GM18517 (cell line): ENCODE measurements around the gene MMEL1.
"Not testable (repeated sequence)": the region's sequence is repeated elsewhere in the genome, so short reads cannot be mapped to it uniquely, and the experiment has no call there.

Source experiments
- ATAC-seq: cut with Tn5 transposase; IDR thresholded peaks from one replicate; pipeline ENCODE4 v1.9.1; 2021; ENCODE audit warnings: mild to moderate bottlenecking, moderate library complexity; ENCODE audit not compliant: unreplicated experiment

Gene MMEL1

GRCh38 chr1:2575801-2576663 lies 56.8 kb downstream of the MMEL1 start:
- ATAC-seq: no peak

DNA sequence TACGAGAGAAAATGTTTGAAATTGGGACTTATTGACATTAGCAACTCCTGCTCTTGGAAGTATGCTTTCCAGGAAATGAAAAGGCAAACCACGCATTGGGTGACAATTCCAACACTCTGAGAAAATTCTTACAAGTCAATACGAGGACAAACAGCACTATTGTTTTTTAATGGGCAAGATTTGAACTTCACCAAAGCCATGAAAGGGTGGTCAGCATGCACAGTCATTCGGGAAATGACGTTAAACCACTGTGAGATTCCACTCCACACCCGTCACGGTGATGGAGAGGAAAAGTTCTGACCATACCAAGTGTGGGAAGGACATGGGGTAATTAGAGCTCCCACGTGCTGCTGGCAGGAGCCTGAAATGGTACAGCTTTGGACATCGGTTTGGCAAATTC lies 58.5 kb downstream of the MMEL1 start:
- ATAC-seq: no peak

GRCh38 chr1:2573250-2573920 lies 59.4 kb downstream of the MMEL1 start:
- ATAC-seq: no peak

DNA sequence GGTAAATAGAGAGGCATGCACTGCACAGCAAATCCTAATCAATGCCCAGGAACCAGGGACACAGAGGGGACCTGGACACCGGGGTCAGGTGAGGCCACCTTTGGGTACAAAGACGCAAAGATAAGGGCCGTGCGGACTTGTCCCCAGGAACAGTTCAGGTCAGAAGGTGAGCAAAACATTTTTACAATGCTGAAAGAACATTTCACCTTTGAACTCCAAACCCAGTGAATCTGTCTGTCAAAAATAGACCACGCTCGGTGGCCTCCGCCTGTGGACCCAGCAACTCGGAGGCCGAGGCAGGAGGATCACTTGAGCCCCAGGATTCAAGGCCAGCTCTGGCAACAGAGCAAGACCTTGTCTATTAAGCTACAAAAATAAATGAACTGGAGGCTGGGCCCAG lies 61.5 kb downstream of the MMEL1 start:
- no peak for ATAC-seq

DNA sequence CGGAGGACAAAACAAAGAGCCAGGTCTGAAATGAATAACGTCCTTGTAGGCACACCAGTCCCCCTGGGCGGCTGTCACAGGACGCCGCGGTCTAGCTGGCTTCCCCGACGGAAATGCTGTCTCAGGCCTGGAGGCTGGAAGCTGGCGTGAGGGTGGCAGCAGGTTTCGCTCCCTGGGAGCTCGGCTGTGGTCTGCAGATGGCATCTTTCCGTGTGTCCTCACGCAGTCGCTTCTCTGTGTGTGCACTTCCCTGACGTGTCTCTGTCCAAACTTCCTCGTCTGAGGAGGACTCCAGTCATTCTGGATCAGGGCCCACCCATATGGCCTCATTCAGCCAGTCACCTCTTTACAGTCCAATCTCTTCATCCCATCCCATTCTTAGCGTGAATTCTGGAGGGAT lies 62.5 kb downstream of the MMEL1 start:
- no peak for ATAC-seq

- not testable (repeated sequence) for ATAC-seq
Observed at GRCh38 chr1:2569703-2570102, 63.1 kb downstream of the MMEL1 start.

DNA sequence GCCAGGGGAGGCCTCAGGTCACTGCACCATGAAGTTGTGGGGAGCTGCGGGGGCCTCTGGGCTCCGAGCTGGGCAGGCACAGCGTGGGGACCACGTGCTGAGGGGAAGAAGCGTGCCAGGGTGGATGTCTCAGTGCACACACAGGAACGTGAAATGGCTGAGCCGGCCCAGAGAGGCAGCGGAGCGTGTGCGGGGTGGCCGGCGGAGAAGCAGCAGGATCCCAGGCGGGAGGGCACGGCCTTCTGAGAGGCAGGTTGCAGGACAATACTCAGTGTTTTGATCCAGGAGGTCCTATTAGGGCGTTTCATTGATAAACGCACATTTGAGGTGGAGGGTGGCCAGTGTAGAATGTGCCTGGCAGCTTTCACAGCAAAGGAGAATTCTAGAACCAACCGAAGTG lies 63.8 kb downstream of the MMEL1 start:
- no peak for ATAC-seq

DNA sequence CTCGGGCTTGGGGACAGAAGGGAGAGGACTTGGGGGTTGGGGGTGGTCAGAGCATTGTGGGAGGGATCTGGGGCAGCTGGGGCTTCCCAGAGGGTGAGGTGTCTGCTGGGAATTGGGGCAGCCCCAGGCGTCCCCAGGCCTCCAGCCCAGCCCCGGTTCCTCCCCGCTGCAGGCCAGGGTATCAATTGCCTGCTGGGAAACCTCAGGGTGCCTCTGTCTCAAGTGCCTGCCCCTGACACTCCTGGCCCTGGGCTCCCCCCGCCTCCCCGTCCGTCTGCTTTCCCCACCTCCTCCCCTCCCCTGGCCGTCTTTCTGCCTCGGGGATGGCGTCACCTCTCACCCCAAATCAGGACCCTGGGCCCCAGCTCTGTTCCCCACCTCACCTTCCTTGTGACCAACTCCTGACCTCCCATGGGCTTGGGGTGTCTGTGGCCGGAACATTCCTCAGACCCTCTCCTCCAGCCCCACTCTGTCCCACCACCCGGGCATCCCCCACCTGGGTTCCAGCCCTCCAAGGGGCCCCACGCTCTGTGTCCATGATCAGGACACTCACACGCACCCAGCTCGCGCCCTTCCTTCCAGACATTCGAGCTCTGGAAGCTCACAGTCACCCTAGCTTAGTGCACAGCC lies 64.5 kb downstream of the MMEL1 start:
- ATAC-seq: not testable (repeated sequence)

GRCh38 chr1:2567083-2567679 lies 65.6 kb downstream of the MMEL1 start:
- ATAC-seq: no peak

DNA sequence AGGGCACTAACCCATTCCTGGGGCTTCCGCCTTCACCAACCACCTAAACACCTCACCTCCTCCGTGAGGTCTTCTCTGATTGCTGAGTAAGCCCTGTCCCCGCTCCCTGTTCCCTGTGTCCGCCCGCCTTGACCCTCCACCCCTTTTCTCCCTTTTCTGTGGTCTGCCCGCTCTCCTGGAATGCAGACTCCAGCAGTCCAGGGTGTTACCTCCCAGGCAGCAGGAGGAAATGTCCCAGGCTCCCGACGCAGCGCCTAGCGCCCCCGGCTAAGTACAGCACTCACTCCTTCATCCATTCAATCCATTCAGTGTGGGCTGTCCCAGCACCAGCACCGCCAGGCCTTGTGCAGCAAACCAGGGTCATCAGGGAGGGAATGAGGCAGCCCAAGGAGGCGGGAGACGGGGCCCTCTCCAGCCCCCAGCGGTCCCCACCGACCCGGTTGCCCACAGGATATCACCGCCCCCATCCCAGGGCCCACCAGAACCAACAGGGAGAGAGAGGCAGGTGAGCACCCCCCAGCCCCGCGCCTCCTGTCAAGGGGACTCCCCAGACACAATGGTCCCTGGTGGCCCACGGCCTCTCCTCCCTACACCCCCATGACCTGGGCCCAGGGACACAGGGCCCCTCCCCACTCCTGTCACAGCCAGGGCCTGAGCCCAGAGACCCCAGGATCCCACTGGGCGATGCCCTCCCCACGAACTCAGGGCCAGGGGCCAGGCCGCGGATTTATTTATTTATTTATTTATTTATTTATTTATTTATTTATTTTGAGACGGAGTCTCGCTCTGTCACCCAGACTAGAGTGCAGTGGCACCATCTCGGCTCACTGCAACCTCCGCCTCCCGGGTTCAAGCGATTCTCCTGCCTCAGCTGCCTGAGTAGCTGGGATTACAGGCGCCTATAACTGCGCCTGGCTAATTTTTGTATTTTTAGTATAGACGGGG lies 66.4 kb downstream of the MMEL1 start:
- ATAC-seq: no peak

DNA sequence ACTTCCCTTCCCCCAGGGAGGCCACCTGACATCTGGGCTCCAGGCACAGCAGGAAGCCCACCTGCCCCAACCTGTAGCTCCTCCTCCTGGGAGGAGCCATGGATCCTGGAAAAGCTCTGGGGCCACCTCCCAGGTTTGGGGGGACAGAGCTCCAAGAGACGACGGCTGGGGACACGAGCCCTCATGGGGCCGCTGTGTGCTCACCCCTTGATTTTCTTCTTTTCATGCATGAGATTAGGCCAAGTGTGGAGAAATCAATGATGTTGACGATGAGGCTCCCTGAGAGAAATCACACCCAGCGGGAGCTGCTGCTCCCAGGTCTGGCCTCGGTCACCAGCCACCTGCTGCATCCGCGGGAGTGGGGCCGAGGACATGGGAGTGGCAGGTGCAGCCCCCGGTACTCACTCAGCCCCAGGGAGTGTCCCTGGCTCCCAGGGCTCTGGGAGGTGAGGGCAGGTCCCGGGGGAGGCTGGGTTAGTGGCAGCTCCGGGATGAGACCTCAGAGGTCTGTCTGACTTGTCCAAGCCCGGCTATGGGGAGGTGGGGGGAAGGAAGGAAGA lies 67.9 kb downstream of the MMEL1 start:
- ATAC-seq: no peak

DNA sequence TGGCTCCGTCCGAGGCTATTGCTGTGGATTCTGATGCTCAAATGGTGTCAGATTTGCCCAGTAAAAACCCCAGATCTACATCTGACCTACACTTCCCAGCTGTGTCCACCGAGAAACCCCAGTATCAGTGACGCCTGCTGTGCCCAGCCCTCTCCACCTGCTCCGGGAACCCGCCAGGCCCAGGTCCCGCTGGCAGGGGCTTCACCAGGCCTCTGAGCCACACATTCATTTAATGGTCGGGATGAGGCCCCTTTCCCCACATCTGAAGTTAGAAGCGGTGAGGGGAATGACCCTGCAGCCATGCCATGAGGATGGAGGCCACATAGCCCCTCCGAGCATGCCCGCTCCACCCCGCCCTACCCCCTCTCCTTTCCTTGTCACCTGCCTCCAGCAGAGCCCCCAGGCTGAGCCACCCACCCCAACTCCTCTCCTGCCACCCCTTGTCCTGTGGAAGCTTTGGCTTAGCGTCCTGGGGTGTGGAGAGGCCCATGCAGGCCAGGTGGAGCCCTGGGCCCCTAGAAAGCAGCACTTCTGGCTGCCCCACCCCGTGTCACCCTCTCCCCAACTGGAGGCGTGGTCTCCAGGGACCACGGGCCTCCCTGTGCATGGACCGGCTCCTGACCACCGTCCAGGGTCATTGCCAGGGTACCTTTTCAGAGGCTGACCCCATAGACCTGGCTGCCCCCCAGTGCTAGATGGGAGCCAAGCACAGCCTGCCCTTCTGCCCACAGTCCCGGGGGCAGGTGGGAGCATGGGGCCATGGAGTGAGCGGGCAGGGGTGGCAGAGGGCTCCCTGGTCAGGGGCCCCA lies 68.6 kb downstream of the MMEL1 start:
- no peak for ATAC-seq

- ATAC-seq: no peak
Observed at GRCh38 chr1:2563205-2563604, 69.6 kb downstream of the MMEL1 start.

DNA sequence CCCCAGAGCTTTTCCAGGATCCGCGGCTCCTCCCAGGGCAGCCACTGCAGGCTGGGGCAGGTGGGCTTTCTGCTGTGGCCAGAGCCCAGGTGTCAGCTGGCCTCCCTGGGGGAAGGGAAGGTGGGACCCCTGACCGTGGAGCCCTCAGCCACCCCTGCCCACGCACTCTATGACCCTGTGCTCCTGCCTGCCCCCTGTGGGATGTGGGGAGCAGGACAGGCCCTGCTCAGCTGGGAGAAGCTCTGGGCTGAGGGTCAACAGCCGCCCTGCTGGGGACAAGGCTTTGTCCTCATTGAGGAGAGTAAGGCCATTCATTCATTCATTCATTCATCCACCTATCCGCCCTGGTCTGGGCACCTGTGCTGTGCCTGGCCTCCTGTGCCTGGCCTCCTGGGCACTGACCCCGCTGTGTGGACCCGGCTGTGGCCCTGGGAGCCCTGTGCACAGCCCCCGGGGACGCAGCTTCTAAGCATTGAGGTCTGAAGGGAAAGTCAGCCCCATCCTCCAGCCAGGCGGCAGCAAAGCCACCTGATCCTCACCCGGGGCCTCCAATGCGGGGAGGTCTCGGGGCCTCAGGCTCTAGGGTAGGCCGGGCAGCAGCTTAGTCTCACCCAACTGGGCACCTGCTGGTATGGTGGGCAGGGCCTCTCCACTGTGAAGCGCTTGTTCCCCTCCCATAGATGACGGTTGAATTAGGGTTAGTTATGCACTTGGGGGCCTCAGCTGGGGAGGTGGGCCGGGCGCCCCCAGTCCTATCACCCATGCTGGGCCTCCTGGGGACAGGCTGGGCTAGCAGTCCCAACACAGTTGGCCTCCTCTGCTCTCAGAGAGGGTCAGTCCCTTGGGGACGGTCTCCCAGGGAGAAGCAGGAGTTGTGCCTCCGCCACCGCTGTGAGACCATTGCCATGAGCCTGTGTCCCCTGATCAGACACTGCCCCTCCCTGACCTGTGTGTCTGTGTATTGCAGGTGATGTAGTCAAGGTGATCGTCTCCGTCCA lies 70.6 kb downstream of the MMEL1 start:
- ATAC-seq: no peak

DNA sequence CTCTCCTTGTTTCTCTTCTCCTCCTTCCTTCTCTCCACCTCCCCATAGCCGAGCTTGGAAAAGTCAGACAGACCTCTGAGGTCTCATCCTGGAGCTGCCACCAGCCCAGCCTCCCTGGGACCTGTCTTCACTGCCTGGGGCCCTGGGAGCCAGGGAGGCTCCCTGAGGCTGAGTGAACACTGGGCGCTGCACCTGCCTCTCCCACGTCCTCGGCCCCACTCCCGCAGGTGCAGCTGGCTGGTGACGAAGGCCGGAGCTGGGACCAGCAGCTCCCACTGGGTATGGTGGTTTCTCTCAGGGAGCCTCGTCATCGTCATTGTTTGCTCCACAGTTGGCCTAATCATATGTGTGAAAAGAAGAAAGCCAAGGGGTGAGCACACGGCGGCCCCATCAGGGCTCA lies 71.4 kb downstream of the MMEL1 start:
- no peak for ATAC-seq

DNA sequence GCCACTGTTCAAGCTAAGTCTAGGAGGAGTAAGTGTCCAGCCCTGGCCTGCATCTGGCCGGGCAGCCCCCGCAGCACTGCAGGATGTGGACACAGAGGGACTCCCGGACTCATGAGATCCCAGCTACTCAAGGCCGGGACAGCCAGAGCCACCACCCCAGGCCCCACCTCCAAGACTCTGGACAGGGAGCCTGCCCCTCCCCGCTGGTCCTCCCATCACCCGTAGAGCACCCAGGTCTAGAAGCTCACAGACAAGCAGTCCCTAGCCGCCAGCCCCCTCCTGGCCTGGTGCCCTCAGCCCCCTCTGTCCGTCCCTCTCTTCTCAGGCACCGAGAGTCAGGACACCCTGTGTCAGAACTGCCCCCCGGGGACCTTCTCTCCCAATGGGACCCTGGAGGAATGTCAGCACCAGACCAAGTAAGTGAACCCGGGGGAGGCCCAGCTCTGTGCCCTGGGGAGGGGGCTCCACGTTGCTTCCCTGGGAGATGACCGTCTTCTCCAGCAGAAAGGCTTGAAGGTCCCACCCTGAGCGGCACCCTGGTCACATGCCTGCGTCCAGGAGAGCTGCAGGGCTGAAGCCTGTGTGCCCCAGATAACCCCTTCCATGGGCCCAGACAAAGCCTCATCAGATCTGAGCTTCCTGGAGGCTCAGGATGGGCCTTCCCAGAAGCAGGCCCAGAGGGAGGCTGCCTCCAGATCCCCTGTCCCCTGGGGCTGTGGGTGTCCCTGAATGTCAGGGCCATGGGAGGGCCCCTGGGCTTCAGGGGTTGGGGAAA lies 72.3 kb downstream of the MMEL1 start:
- no peak for ATAC-seq
